GM19193 (cell line): ENCODE measurements around the gene CASS4.

Experiments used
- POLR2A ChIP-seq: IDR thresholded peaks from 4 replicates; pipeline ENCODE4 v1.6.1; 2011; ENCODE audit not compliant: insufficient read depth, insufficient read length; ENCODE audit errors: extremely low read depth

The CASS4 gene

DNA sequence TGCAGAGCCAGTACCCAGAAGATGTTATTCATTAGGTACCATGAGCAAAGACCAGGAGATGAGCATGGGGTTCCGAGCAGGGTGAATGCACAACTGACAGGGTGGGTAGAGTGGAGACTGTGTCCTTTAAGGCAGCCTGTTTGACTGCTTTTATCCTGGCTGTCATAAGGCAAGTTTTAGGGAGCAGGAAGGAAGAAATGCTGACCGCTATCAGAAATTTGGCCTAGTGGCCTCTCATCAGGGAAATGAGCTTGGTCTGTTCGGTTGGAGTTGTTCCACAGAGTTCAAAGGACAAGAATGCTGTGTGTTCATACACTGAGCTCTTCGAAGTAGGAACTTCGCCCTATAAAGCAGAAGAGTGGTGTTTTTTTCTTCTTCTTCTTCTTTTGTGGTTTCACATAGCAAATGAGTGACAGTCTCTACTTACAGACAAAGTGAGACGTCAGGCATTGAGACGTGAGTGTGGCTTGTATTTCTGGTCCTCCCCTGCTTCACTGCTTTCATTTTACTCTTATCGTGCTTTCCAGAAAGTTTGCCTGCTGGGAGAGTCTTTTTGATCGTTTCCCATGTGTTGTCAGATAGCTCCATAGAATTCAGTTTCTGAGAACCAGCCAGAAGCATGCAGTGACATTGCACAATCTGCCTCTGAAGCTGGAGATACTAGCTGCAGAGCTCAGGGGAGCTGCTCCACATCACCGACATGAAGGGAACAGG lies at the start of gene CASS4:
Gene CASS4, plus strand, starts transcription at position 502 of the 714 bp plus-strand sequence. Its CDS starts 199 bp downstream, at position 701.
- no peak for TF ChIP-seq POLR2A

DNA sequence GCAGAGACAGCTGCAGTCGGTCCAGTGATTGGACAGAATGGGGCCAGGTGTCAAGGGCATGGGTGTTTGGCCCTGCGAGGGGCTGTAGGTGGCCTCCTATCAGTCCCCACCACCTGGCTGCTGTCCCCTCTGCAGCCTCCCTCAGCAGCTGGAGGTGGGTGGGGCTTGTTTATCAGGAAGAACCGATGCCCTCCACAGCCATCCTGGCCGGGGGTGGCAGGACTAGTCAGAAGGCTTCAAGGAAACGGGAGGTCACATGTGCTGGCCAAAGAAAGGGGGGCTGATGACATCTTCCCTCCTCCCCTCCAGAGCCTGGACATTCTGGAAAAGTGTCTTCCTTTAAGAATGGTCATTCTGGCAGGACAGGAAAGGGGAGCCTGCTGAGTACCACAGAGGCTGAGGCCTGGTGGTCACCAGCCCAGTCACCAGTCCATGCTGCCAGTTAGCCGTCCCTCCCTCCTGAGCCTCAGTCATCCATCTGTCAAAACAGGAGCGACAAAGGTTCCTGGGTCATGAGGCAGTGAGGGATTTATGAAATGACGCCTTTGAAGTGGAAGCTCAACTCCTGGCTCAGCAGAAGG lies 49.1 kb upstream of the CASS4 start:
- TF ChIP-seq POLR2A = no peak

- no peak for TF ChIP-seq POLR2A
These were observed 48.6 kb upstream of the CASS4 start for GRCh38 chr20:56363491-56363890.

DNA sequence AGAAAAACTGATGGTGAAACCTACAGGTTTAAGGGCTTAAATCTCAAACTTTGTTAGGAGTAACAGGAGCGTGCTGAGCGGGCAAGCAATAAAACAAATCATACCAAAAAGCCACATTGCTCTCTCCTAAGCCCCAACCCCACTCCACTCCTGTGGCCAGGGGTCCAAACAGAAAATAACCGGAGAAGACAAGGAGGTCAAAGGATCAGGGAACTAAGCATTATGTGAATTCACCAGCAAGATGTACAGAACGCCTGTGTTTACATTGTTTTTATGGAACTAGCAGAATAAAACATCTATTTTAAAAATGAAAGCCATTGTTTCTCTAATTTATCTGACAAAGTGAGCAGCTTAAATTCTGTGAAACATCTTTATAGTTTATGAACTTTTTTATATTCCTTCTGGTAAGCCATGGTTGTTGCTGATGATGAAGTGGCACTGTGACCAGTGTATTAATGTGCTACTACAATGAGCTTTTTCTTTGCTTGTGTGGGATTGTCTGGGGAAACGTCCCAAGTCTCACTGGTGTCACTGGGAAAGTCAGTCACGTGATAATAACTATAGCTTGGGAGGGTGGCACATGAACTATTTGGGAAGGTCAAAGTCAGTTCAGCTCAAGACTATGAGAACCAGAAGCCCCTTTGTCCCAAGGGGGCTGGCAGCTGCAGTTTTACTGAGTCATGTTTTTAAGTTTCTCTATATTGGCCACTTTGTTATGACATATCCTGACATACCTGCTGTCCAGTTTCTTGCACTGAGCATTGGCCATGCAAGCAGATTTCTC lies 43.5 kb upstream of the CASS4 start:
- no peak for TF ChIP-seq POLR2A

GRCh38 chr20:56369179-56369578 lies 42.9 kb upstream of the CASS4 start:
- TF ChIP-seq POLR2A = no peak

DNA sequence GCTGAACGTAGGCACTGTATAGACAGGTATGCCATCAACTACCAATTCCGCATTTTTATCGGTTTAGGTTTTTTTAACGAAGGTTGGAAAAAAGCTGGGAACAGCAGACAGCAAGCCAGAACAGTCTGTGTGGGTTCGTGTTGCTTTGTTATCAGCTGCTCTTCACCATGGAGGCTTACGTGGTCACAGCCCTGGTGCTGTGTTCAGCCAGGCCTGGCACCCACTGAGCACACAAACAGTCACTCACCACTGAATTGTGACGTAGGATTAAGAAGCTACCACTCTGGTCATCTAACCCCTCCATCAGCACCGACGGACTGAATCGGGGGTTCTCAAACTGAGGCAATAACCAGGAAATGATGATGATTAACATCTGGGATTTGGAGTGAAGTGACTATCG lies 40.1 kb upstream of the CASS4 start:
- TF ChIP-seq POLR2A = no peak

DNA sequence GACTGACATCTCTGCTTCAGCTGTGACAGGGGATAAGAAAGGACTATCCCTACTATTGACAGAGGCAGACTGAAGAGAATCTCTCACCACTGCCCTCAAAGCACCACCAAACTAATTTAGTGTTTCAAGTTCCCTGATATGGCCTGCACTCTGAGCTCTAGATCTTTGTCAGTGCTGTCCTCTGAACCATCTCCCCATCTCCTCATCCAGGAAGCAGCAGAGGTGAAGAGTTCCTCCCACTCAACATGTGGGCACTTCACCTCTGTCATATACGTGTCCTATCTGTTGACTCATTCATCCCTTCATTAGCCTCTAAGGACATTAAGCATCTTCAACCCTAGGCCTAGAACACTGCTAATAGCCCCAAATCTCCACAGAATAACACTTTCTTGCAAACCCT lies 39.2 kb upstream of the CASS4 start:
- no peak for TF ChIP-seq POLR2A

DNA sequence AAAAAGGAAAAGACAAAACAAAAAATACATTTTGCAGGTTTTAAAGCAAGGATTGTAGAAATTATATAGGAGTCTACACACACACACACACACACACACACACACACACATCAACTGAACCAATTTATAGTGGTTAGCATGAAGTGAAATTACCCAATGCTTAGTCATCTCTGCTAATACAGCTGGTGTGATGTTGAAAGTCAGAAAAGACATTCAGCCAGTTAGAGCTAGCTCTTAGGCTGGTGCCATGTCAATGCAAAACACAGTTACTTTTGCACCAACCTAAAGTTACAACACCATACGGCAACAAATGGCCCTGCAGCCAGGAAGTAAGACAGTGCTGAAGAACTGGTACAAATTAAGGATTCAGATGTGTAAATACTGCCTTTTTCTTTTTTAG lies 38.1 kb upstream of the CASS4 start:
- TF ChIP-seq POLR2A = no peak

GRCh38 chr20:56376331-56376730 lies 35.7 kb upstream of the CASS4 start:
- TF ChIP-seq POLR2A = no peak

DNA sequence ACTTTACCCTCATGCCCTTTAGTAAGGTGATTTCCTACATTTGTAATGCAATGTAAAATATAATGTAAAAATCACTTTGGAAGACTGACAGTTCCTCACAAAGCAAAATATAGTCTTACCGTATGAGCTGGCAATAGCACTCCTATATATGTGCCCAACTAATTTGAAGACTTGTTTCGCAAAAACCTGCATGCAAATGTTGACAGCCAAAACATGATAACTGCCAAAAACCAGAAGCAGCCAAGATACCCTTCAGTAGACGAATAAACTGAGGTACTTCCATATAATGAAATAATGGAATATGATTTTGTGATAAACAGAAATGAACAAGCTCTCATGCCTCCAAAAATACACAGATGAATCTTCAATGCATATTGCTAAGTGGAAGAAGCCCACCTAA lies 33.7 kb upstream of the CASS4 start:
- TF ChIP-seq POLR2A = no peak

- TF ChIP-seq POLR2A = no peak
These were observed 31.7 kb upstream of the CASS4 start for GRCh38 chr20:56380375-56380774.

DNA sequence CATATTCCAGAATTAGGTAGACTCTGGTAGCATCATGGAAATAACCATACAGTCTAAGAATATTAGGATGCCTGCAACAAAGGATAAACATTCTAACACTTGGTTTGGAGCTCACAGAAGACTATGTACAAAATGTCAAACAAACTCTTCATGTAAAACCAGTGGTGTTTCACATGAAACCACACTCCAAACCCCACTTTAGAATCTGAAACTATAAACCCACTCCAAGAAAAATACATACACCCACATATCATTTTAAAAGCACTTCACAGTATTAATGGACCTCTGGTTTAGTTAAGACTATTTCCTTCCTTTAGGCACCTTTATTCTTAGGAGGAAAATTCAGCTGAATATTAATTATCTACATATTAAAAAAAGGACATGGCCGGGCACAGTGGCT lies 30.6 kb upstream of the CASS4 start:
- TF ChIP-seq POLR2A = no peak

DNA sequence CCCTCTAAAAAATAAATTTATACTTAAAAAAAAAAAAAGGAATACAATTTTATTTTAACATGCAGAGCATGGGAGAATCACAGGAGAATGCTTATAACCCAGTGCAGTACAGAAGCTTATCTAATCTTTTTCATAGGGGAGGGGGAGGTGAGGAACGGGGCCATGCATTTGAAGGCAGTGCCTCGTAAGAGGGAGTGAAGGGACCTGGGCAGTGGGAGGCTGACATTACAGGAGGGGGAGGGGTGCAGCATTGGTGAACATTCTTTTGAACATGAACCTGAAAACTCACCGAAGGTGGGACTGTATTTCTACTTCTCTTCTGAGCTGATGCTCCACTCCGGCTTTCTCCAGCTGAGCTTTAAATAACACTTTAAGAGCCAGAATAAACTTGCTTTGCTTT lies 29.4 kb upstream of the CASS4 start:
- no peak for TF ChIP-seq POLR2A

DNA sequence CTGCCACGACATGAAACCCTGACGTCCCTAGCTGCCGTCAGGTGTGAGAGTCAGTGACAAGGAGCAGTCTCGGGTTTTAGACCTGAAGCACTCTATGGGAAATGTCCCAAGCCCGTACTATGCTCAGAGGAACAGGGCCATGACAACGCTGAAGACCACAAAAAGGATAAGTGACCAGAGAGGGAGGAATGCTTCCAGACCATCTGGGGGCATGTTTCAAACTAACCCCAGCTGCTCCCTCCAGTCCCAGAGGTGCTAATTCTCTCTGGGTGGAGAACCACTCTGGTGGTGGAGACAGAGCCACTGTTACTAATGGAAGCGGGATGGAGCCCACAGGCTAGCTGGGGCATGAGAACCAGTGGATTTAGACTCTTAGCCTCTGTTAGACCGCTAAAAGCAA lies 28.7 kb upstream of the CASS4 start:
- TF ChIP-seq POLR2A = no peak

GRCh38 chr20:56385130-56385529 lies 26.9 kb upstream of the CASS4 start:
- TF ChIP-seq POLR2A = no peak

DNA sequence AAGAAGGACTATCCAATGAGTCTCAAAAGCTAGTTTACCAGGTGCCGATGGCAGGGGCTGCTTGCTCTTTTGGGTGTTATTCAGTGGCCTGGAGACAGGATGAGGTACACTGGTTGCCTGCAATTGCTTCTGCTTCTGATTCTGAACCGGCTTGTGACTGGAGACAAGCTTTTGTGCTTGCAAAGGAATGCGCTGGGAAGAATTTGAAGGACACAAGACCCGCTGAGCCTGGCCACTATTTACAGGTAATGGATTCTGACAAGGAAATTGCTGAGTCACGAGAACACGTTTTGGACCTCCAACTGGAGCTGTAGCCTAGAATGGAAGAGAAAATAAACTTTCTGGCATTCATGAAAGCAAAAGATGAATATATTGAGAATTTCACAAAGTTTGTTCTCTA lies 25.8 kb upstream of the CASS4 start:
- TF ChIP-seq POLR2A = no peak
